CD8-positive, alpha-beta memory T cell (primary cell): ENCODE results near the gene SPON1. TPM values are rescaled to one million over a fixed set of nuclear protein-coding genes. Genes with fewer than 3 reads are reported as not detected.
"Not testable (repeated sequence)": the region's sequence is repeated elsewhere in the genome, so short reads cannot be mapped to it uniquely, and the experiment has no call there.

ENCODE experiments used
- CTCF ChIA-PET: fragments of 350-600 bp; sonication (Branson Sonifier 250); formaldehyde crosslinking; loops from one replicate; lab custom pipeline; 2021; ENCODE audit warnings: antibody characterized with exemption; lab: Charles Lee
- POLR2A ChIA-PET: fragments of 350-600 bp; sonication (Branson Sonifier 250); formaldehyde crosslinking; loops from one replicate; lab custom pipeline; 2021; ENCODE audit warnings: antibody characterized with exemption; lab: Charles Lee
- DNase-seq, 5 donors: peaks; one replicate each; pipeline versions ENCODE4 v3.0.0 to v3.0.0-alpha.2; 2020 to 2022; ENCODE audit warnings: mixed read lengths in 1 of 5
- H3K27ac ChIP-seq: one replicate; pipeline ENCODE4 v1.7.0; 2013; ENCODE audit warnings: low read depth, mild to moderate bottlenecking, low read length, moderate library complexity
- H3K27me3 ChIP-seq: 2 replicates; pipeline ENCODE4 v1.7.0; 2013; ENCODE audit warnings: low read length, mild to moderate bottlenecking; ENCODE audit not compliant: insufficient read depth, poor library complexity, severe bottlenecking
- H3K36me3 ChIP-seq: 2 replicates; pipeline ENCODE4 v1.7.0; 2013; ENCODE audit warnings: mild to moderate bottlenecking, low read length, moderate library complexity; ENCODE audit not compliant: insufficient read depth
- H3K4me1 ChIP-seq: 2 replicates; pipeline ENCODE4 v1.7.0; 2013; ENCODE audit warnings: mild to moderate bottlenecking, low read length, moderate library complexity; ENCODE audit not compliant: insufficient read depth
- H3K4me3 ChIP-seq: 2 replicates; pipeline ENCODE4 v1.7.0; 2013; ENCODE audit warnings: mild to moderate bottlenecking, low read length
- H3K9me3 ChIP-seq: 2 replicates; pipeline ENCODE4 v1.7.0; 2013; ENCODE audit warnings: mild to moderate bottlenecking, low read length
- H3K27ac Mint-ChIP-seq, 8 donors: one replicate each; pipeline ENCODE4 v1.8.0; 2020 to 2021; ENCODE audit warnings: mixed read lengths in 8 of 8, mild to moderate bottlenecking in 6 of 8, inconsistent platforms in 3 of 8, moderate library complexity in 3 of 8
- H3K27me3 Mint-ChIP-seq, 2 donors: one replicate each; pipeline ENCODE4 v1.8.0; 2020 to 2021; ENCODE audit warnings: mixed read lengths in 2 of 2, mild to moderate bottlenecking in 1 of 2, moderate library complexity in 1 of 2
- H3K36me3 Mint-ChIP-seq, 3 donors: one replicate each; pipeline ENCODE4 v1.8.0; 2020 to 2021; ENCODE audit warnings: mixed read lengths in 3 of 3, inconsistent platforms in 1 of 3, mild to moderate bottlenecking in 1 of 3
- H3K4me1 Mint-ChIP-seq, 3 donors: one replicate each; pipeline ENCODE4 v1.8.0; 2020 to 2021; ENCODE audit warnings: mixed read lengths in 3 of 3, inconsistent platforms in 1 of 3, mild to moderate bottlenecking in 1 of 3
- H3K4me3 Mint-ChIP-seq, 7 donors: one replicate each; pipeline ENCODE4 v1.8.0; 2020 to 2021; ENCODE audit warnings: mixed read lengths in 7 of 7, mild to moderate bottlenecking in 6 of 7, moderate library complexity in 4 of 7, inconsistent platforms in 2 of 7
- H3K9me3 Mint-ChIP-seq, 5 donors: one replicate each; pipeline ENCODE4 v1.8.0; 2020 to 2022; ENCODE audit warnings: mixed read lengths in 5 of 5, mild to moderate bottlenecking in 3 of 5, moderate library complexity in 2 of 5, inconsistent platforms in 1 of 5
- polyA plus RNA-seq: library from polyadenylated mRNA; unstranded; fragments of 300-500 nt; fragmentation: Illumina TruSeq; gene quantifications from one replicate; pipeline ENCODE4 v1.2.3, GENCODE V29; 2021
- total RNA-seq, 2 experiments: library from RNA; stranded (reverse); gene quantifications; one replicate each; pipeline ENCODE4 v1.2.3, GENCODE V29; 2021

The SPON1 gene
- total and polyA plus RNA-seq, 3 experiments from 2014 or later = 0.81 to 2.0 (median 0.97) TPM

- H3K27me3 Mint-ChIP-seq, H3K9me3 ChIP-seq, H3K27ac Mint-ChIP-seq, H3K36me3 ChIP-seq, H3K4me3 Mint-ChIP-seq, H3K4me3 ChIP-seq, POLR2A ChIA-PET, DNase-seq, H3K27ac ChIP-seq, H3K27me3 ChIP-seq: not testable (repeated sequence)
- peaks cover 1 to 20% (median 4%) of the 10 kb centered on the region in 3 donors for H3K36me3 Mint-ChIP-seq
- CTCF ChIA-PET = interaction anchor here (4.2 kb wide), 1 partner anchor 11 kb away, joined by 22 read pairs; no protein-coding TSS in a partner anchor
- H3K4me1 ChIP-seq = peaks cover 36% of the 10 kb centered on the region
- H3K9me3 Mint-ChIP-seq = peaks cover 0 to 12% (median 7%) of the 10 kb centered on the region in 5 donors
- peaks cover 27 to 42% (median 35%) of the 10 kb centered on the region in 3 donors for H3K4me1 Mint-ChIP-seq
Measured at GRCh38 chr11:13937154-13937553, 25.4 kb upstream of the SPON1 start.

- Histone ChIP-seq H3K4me1 (peaks cover 47% of the 10 kb centered on the region), H3K4me3 (peak overlapping the region; percentile 19)
- not testable (repeated sequence) for H3K27ac ChIP-seq, H3K27me3 ChIP-seq, H3K36me3 ChIP-seq, H3K9me3 ChIP-seq, H3K27me3 Mint-ChIP-seq
- Mint-ChIP-seq H3K9me3 (peaks cover 0 to 12% (median 7%) of the 10 kb centered on the region in 5 donors), H3K36me3 (peaks cover 3 to 23% (median 4%) of the 10 kb centered on the region in 3 donors), H3K4me3 (peak overlapping the region in 6 of 7 donors; percentile 36 to 84 (median 60)), H3K27ac (peak overlapping the region in 5 of 8 donors; percentile 33 to 79 (median 52)), H3K4me1 (peaks cover 31 to 57% (median 44%) of the 10 kb centered on the region in 3 donors)
- ChIA-PET POLR2A (interaction anchor here (1.4 kb wide), 1 partner anchor 15 kb away, joined by 5 read pairs; no protein-coding TSS in a partner anchor), CTCF (interaction anchor here (0.7 to 4.2 kb wide), 3 partner anchors 13 to 166 kb away, joined by 5 to 22 read pairs (median 10); no protein-coding TSS in a partner anchor)
- peak in 3 of 5 donors; percentile 40 to 74 (median 73) for DNase-seq
Measured at GRCh38 chr11:13938829-13939228, 23.7 kb upstream of the SPON1 start.

GRCh38 chr11:13939961-13940906 is 22.3 kb upstream of the SPON1 start:
- H3K27ac ChIP-seq = no peak overlapping the region
- H3K9me3 ChIP-seq = no peaks in the 10 kb centered on the region
- H3K27me3 Mint-ChIP-seq = peaks cover 0 to 4% of the 10 kb centered on the region in 2 donors
- no peaks in the 10 kb centered on the region for H3K27me3 ChIP-seq
- peaks cover 47% of the 10 kb centered on the region for H3K4me1 ChIP-seq
- peaks cover 3 to 14% (median 4%) of the 10 kb centered on the region in 3 donors for H3K36me3 Mint-ChIP-seq
- CTCF ChIA-PET = interaction anchor here (0.8 to 4.2 kb wide), 10 partner anchors 12 to 167 kb away, joined by 3 to 22 read pairs (median 5); partner anchors contain the start of gene SPON1
- DNase-seq = peak in 3 of 5 donors; percentile 64 to 87 (median 69)
- no peaks in the 10 kb centered on the region for H3K36me3 ChIP-seq
- peak overlapping the region in 6 of 7 donors; percentile 55 to 79 (median 70) for H3K4me3 Mint-ChIP-seq
- H3K4me1 Mint-ChIP-seq = peaks cover 31 to 57% (median 44%) of the 10 kb centered on the region in 3 donors
- POLR2A ChIA-PET = interaction anchor here (0.8 kb wide), 1 partner anchor 16 kb away, joined by 3 read pairs; no protein-coding TSS in a partner anchor
- peak overlapping the region; percentile 0 to 84 (median 72) for H3K27ac Mint-ChIP-seq
- peaks cover 0 to 8% (median 4%) of the 10 kb centered on the region in 5 donors for H3K9me3 Mint-ChIP-seq
- peak overlapping the region; percentile 26 for H3K4me3 ChIP-seq

GRCh38 chr11:13940907-13941256 is 21.6 kb upstream of the SPON1 start:
- H3K27me3 ChIP-seq = no peaks in the 10 kb centered on the region
- peaks cover 0 to 8% (median 4%) of the 10 kb centered on the region in 5 donors for H3K9me3 Mint-ChIP-seq
- H3K27ac ChIP-seq = no peak overlapping the region
- peaks cover 47% of the 10 kb centered on the region for H3K4me1 ChIP-seq
- no peak overlapping the region for H3K4me3 ChIP-seq
- H3K4me1 Mint-ChIP-seq = peaks cover 31 to 57% (median 44%) of the 10 kb centered on the region in 3 donors
- peak overlapping the region in 7 of 8 donors; percentile 0 to 83 (median 72) for H3K27ac Mint-ChIP-seq
- peaks cover 0 to 4% of the 10 kb centered on the region in 2 donors for H3K27me3 Mint-ChIP-seq
- no peaks in the 10 kb centered on the region for H3K36me3 ChIP-seq
- peaks cover 3 to 14% (median 4%) of the 10 kb centered on the region in 3 donors for H3K36me3 Mint-ChIP-seq
- POLR2A ChIA-PET = no interaction called here
- no peak for DNase-seq
- H3K9me3 ChIP-seq = no peaks in the 10 kb centered on the region
- peak overlapping the region in 6 of 7 donors; percentile 55 to 79 (median 70) for H3K4me3 Mint-ChIP-seq
- CTCF ChIA-PET = interaction anchor here (0.8 to 4.2 kb wide), 9 partner anchors 11 to 168 kb away, joined by 3 to 22 read pairs (median 5); partner anchors contain the start of gene SPON1

GRCh38 chr11:13941775-13942174 is 20.7 kb upstream of the SPON1 start:
- H3K27ac Mint-ChIP-seq = no peak overlapping the region
- H3K4me3 Mint-ChIP-seq = no peak overlapping the region
- ChIA-PET CTCF (interaction anchor here (1.7 to 3.8 kb wide), 2 partner anchors 14 to 21 kb away, joined by 5 to 19 read pairs; partner anchors contain the start of gene SPON1), POLR2A (no interaction called here)
- peaks cover 0 to 4% of the 10 kb centered on the region in 2 donors for H3K27me3 Mint-ChIP-seq
- H3K27ac ChIP-seq = no peak overlapping the region
- no peaks in the 10 kb centered on the region for H3K27me3 ChIP-seq
- H3K36me3 ChIP-seq = no peaks in the 10 kb centered on the region
- peaks cover 0 to 6% (median 2%) of the 10 kb centered on the region in 5 donors for H3K9me3 Mint-ChIP-seq
- peaks cover 47% of the 10 kb centered on the region for H3K4me1 ChIP-seq
- peaks cover 31 to 57% (median 44%) of the 10 kb centered on the region in 3 donors for H3K4me1 Mint-ChIP-seq
- H3K4me3 ChIP-seq = no peak overlapping the region
- H3K36me3 Mint-ChIP-seq = peaks cover 3 to 9% (median 4%) of the 10 kb centered on the region in 3 donors
- no peaks in the 10 kb centered on the region for H3K9me3 ChIP-seq
- DNase-seq = no peak

- no peak overlapping the region for H3K4me3 ChIP-seq
- H3K4me1 ChIP-seq = peaks cover 47% of the 10 kb centered on the region
- Mint-ChIP-seq H3K27me3 (peaks cover 0 to 4% of the 10 kb centered on the region in 2 donors), H3K27ac (peak overlapping the region in 1 of 8 donors; percentile 27), H3K4me1 (peaks cover 31 to 60% (median 44%) of the 10 kb centered on the region in 3 donors), H3K4me3 (no peak overlapping the region), H3K36me3 (peaks cover 3 to 9% (median 4%) of the 10 kb centered on the region in 3 donors), H3K9me3 (peaks cover 0 to 6% (median 2%) of the 10 kb centered on the region in 5 donors)
- H3K36me3 ChIP-seq = no peaks in the 10 kb centered on the region
- H3K27me3 ChIP-seq = no peaks in the 10 kb centered on the region
- H3K9me3 ChIP-seq = no peaks in the 10 kb centered on the region
- no peak overlapping the region for H3K27ac ChIP-seq
- DNase-seq = no peak
- POLR2A ChIA-PET = no interaction called here
- CTCF ChIA-PET = interaction anchor here (1.5 to 3.8 kb wide), 3 partner anchors 11 to 20 kb away, joined by 3 to 19 read pairs (median 5); partner anchors contain the start of gene SPON1
Measured at GRCh38 chr11:13942378-13942777, 20.1 kb upstream of the SPON1 start.

- H3K4me3 ChIP-seq = no peak overlapping the region
- no peak overlapping the region for H3K27ac ChIP-seq
- peaks cover 0 to 4% of the 10 kb centered on the region in 2 donors for H3K27me3 Mint-ChIP-seq
- peaks cover 2 to 5% (median 3%) of the 10 kb centered on the region in 3 donors for H3K36me3 Mint-ChIP-seq
- H3K27me3 ChIP-seq = no peaks in the 10 kb centered on the region
- peaks cover 47% of the 10 kb centered on the region for H3K4me1 ChIP-seq
- ChIA-PET CTCF (interaction anchor here (1.5 to 3.8 kb wide), 3 partner anchors 10 to 19 kb away, joined by 3 to 19 read pairs (median 5); partner anchors contain the start of gene SPON1), POLR2A (no interaction called here)
- H3K27ac Mint-ChIP-seq = peak overlapping the region in 2 of 8 donors; percentile 13 to 26
- no peaks in the 10 kb centered on the region for H3K9me3 ChIP-seq
- peaks cover 30 to 62% (median 46%) of the 10 kb centered on the region in 3 donors for H3K4me1 Mint-ChIP-seq
- H3K36me3 ChIP-seq = no peaks in the 10 kb centered on the region
- H3K4me3 Mint-ChIP-seq = no peak overlapping the region
- H3K9me3 Mint-ChIP-seq = peaks cover 0 to 4% (median under 1%) of the 10 kb centered on the region in 5 donors
- DNase-seq = no peak
Measured at GRCh38 chr11:13942971-13943381, 19.5 kb upstream of the SPON1 start.
